Osteoblast (primary cell): ENCODE data around the gene KIF2C. TPM values are rescaled to one million over a fixed set of nuclear protein-coding genes. Genes with fewer than 3 reads are reported as not detected.

ENCODE experiments used
- DNase-seq: peaks from one replicate; pipeline ENCODE4 v3.0.0; 2011; ENCODE audit warnings: low spot score, mixed read lengths; ENCODE audit not compliant: insufficient read length; ENCODE audit errors: missing footprints
- H2AFZ ChIP-seq: 2 replicates; pipeline ENCODE4 v1.6.0; 2011; ENCODE audit warnings: mild to moderate bottlenecking, low read length
- H3K27ac ChIP-seq: 2 replicates; pipeline ENCODE4 v1.5.1; 2011; ENCODE audit warnings: mild to moderate bottlenecking, low read depth, low read length, moderate library complexity
- H3K27me3 ChIP-seq: 2 replicates; pipeline ENCODE4 v1.6.0; 2012; ENCODE audit warnings: mild to moderate bottlenecking, control low read depth, inconsistent platforms, low read length, moderate library complexity; ENCODE audit not compliant: insufficient read depth
- H3K36me3 ChIP-seq: 2 replicates; pipeline ENCODE4 v1.5.1; 2011; ENCODE audit warnings: mild to moderate bottlenecking, low read length, control low read depth, moderate library complexity; ENCODE audit not compliant: insufficient read depth
- H3K4me1 ChIP-seq: 2 replicates; pipeline ENCODE4 v1.5.1; 2011; ENCODE audit warnings: mild to moderate bottlenecking, low read length, control low read depth, moderate library complexity; ENCODE audit not compliant: insufficient read depth
- H3K4me2 ChIP-seq: 2 replicates; pipeline ENCODE4 v1.6.0; 2011; ENCODE audit warnings: mild to moderate bottlenecking, low read length; ENCODE audit not compliant: insufficient read depth
- H3K4me3 ChIP-seq: fragments of 200-600 bp; sonication (generic); 3 replicates; pipeline ENCODE4 v1.5.1; 2012; ENCODE audit warnings: mild to moderate bottlenecking, low read length, inconsistent platforms; ENCODE audit not compliant: insufficient read depth
- H3K79me2 ChIP-seq: 2 replicates; pipeline ENCODE4 v1.6.0; 2012; ENCODE audit warnings: mild to moderate bottlenecking, low read length, control low read depth, inconsistent platforms; ENCODE audit not compliant: insufficient read depth
- H3K9me3 ChIP-seq: 2 replicates; pipeline ENCODE4 v1.5.1; 2011; ENCODE audit warnings: low read depth, low read length, control low read depth
- H4K20me1 ChIP-seq: 2 replicates; pipeline ENCODE4 v1.6.0; 2012; ENCODE audit warnings: mild to moderate bottlenecking, low read length, control low read depth; ENCODE audit not compliant: insufficient read depth
- CTCF ChIP-seq: IDR thresholded peaks from 2 replicates; pipeline ENCODE4 v1.5.1; 2011; ENCODE audit warnings: mild to moderate bottlenecking, low read depth, low read length, moderate library complexity; ENCODE audit errors: extremely low read depth
- total RNA-seq: library from RNA; depleted of rRNA; stranded (reverse); fragments of >200 nt; gene quantifications from 2 replicates; pipeline ENCODE4 v1.2.3, GENCODE V29; 2012

KIF2C gene
- total RNA-seq, 1 donor = 3.3 TPM

- no peaks in the 10 kb centered on the region for H3K9me3 ChIP-seq
- H3K4me3 ChIP-seq = peak overlapping the region; percentile 69
- no peak overlapping the region for H3K27ac ChIP-seq
- no peaks in the 10 kb centered on the region for H4K20me1 ChIP-seq
- peak overlapping the region; percentile 80 for H2AFZ ChIP-seq
- peaks cover 18% of the 10 kb centered on the region for H3K4me1 ChIP-seq
- TF ChIP-seq CTCF = peak; percentile 91
- H3K27me3 ChIP-seq = no peaks in the 10 kb centered on the region
- H3K4me2 ChIP-seq = peak overlapping the region; percentile 87
- H3K36me3 ChIP-seq = no peaks in the 10 kb centered on the region
- no peaks in the 10 kb centered on the region for H3K79me2 ChIP-seq
- DNase-seq = peak; percentile 94
These were observed 46.7 kb downstream of the KIF2C start for GRCh38 chr1:44786138-44786840.

GRCh38 chr1:44786841-44787426 lies 47.3 kb downstream of the KIF2C start:
- Histone ChIP-seq H3K4me1 (peaks cover 18% of the 10 kb centered on the region), H3K27me3 (no peaks in the 10 kb centered on the region), H3K36me3 (no peaks in the 10 kb centered on the region), H3K9me3 (no peaks in the 10 kb centered on the region), H3K4me3 (no peak overlapping the region), H4K20me1 (no peaks in the 10 kb centered on the region), H3K4me2 (no peak overlapping the region), H3K27ac (no peak overlapping the region), H3K79me2 (no peaks in the 10 kb centered on the region), H2AFZ (peak overlapping the region; percentile 80)
- peak; percentile 45 for DNase-seq
- TF ChIP-seq CTCF = no peak

GRCh38 chr1:44787506-44787905 lies 47.9 kb downstream of the KIF2C start:
- Histone ChIP-seq H3K9me3 (no peaks in the 10 kb centered on the region), H3K27ac (no peak overlapping the region), H3K4me1 (peaks cover 18% of the 10 kb centered on the region), H2AFZ (no peak overlapping the region), H3K4me3 (no peak overlapping the region), H3K27me3 (no peaks in the 10 kb centered on the region), H4K20me1 (no peaks in the 10 kb centered on the region), H3K79me2 (no peaks in the 10 kb centered on the region), H3K4me2 (no peak overlapping the region), H3K36me3 (no peaks in the 10 kb centered on the region)
- TF ChIP-seq CTCF = no peak
- DNase-seq = no peak

GRCh38 chr1:44788120-44788860 lies 48.7 kb downstream of the KIF2C start, which contains the start of gene BEST4:
Gene BEST4 (minus strand): TSS chr1:44788170. CDS start chr1:44787705, 465 bp downstream.
- H3K79me2 ChIP-seq = no peaks in the 10 kb centered on the region
- no peaks in the 10 kb centered on the region for H3K9me3 ChIP-seq
- no peaks in the 10 kb centered on the region for H3K36me3 ChIP-seq
- no peaks in the 10 kb centered on the region for H3K27me3 ChIP-seq
- H3K4me1 ChIP-seq = peaks cover 18% of the 10 kb centered on the region
- H3K4me3 ChIP-seq = no peak within 1 kb of the TSS
- DNase-seq = peak; percentile 50
- H4K20me1 ChIP-seq = no peaks in the 10 kb centered on the region
- no peak within 1 kb of the TSS for H3K4me2 ChIP-seq
- no peak for TF ChIP-seq CTCF
- no peak within 1 kb of the TSS for H2AFZ ChIP-seq
- no peak within 1 kb of the TSS for H3K27ac ChIP-seq
